Inflammatory macrophage treated with lipopolysaccharide for 4 hours (primary cell): ENCODE results near the gene CASP14.
"Not testable (repeated sequence)": the region's sequence is repeated elsewhere in the genome, so short reads cannot be mapped to it uniquely, and the experiment has no call there.

Experiments used
- DNase-seq: peaks from one replicate; pipeline ENCODE4 v3.0.0-alpha.2; 2020

Gene CASP14

GRCh38 chr19:15048885-15049541 lies at the start of gene CASP14:
TSS of gene CASP14 (plus strand) at chr19:15049480. CDS start at chr19:15052252, 2,772 bp downstream.
- no peak for DNase-seq

GRCh38 chr19:15008308-15008707 lies 41.0 kb upstream of the CASP14 start:
- DNase-seq = no peak

GRCh38 chr19:15010501-15011300 lies 38.6 kb upstream of the CASP14 start:
- no peak for DNase-seq

GRCh38 chr19:15014579-15014978 lies 34.7 kb upstream of the CASP14 start:
- DNase-seq = no peak

- peak; percentile 1 for DNase-seq
Measured at GRCh38 chr19:15015946-15016542, 33.2 kb upstream of the CASP14 start.

GRCh38 chr19:15018836-15019235 lies 30.4 kb upstream of the CASP14 start:
- DNase-seq = not testable (repeated sequence)

- no peak for DNase-seq
Measured at GRCh38 chr19:15021286-15022007, 27.8 kb upstream of the CASP14 start.

GRCh38 chr19:15022752-15023151 lies 26.5 kb upstream of the CASP14 start:
- DNase-seq = no peak

GRCh38 chr19:15025217-15025616 lies 24.1 kb upstream of the CASP14 start:
- peak; percentile 3 for DNase-seq

- no peak for DNase-seq
Measured at GRCh38 chr19:15028490-15028889, 20.8 kb upstream of the CASP14 start.

GRCh38 chr19:15031675-15032074 lies 17.6 kb upstream of the CASP14 start:
- no peak for DNase-seq

- DNase-seq = no peak
Measured at GRCh38 chr19:15035795-15036311, 13.4 kb upstream of the CASP14 start.

- DNase-seq = no peak
Measured at GRCh38 chr19:15037586-15037985, 11.7 kb upstream of the CASP14 start.

- no peak for DNase-seq
Measured at GRCh38 chr19:15038294-15038693, 11.0 kb upstream of the CASP14 start.

- no peak for DNase-seq
Measured at GRCh38 chr19:15042003-15042402, 7.3 kb upstream of the CASP14 start.

- DNase-seq = peak; percentile 9
Measured at GRCh38 chr19:15042826-15043225, 6.5 kb upstream of the CASP14 start.

GRCh38 chr19:15045506-15045905 lies 3.8 kb upstream of the CASP14 start:
- no peak for DNase-seq

GRCh38 chr19:15047680-15048079 lies 1.6 kb upstream of the CASP14 start:
- no peak for DNase-seq

- DNase-seq = no peak
Measured at GRCh38 chr19:15048128-15048527, 1.2 kb upstream of the CASP14 start.

GRCh38 chr19:15050639-15051038 lies 1.4 kb downstream of the CASP14 start:
- no peak for DNase-seq

- DNase-seq = no peak
Measured at GRCh38 chr19:15062036-15062435, 12.8 kb downstream of the CASP14 start.

GRCh38 chr19:15070386-15070785 lies 21.1 kb downstream of the CASP14 start:
- DNase-seq = not testable (repeated sequence)
